ENCODE data around the gene SH3TC1.
A peak's percentile ranks its signal among the peaks of the same experiment; 100 is the strongest.

SH3TC1 gene

GRCh38 chr4:8217871-8218270, 18.8 kb downstream of the SH3TC1 start:
- no peak for DNase-seq

DNA sequence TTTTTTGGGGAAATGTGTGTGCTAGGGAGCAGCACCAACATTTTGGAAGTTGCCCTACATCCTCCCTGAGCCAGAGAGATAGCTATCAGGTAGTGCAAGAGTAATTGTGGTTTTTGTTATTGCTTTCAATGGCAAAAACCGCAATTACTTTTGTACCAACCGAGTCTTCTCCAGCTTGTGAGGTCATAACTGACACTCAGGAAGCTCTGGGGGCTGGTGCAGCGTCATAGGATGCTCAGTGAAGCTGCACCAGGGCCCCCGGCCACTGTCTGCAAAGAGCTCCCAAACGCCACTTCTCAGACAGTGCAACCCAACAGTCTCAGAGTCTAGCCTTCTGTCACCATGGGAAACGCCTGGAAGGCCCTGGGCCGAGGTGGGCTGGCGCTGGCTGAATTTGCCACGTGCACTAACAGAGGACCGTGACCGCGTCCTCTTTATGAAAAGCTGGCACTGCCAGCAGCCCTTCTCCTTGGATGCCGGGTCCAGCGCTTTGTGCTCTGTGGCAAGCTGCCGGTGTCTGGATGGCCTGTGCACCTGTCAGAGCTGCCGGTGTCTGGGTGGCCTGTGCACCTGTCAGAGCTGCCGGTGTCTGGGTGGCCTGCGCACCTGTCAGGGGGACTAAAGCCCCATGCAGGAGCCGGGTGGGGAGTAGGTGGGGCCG, 19.4 kb downstream of the SH3TC1 start:
- DNase-seq, result peak; percentile 84

GRCh38 chr4:8219236-8219635, 20.1 kb downstream of the SH3TC1 start:
- DNase-seq, result peak; percentile 18

- DNase-seq, result no peak
Observed at GRCh38 chr4:8220661-8221450, 21.8 kb downstream of the SH3TC1 start.

GRCh38 chr4:8221476-8221875, 22.4 kb downstream of the SH3TC1 start:
- no peak for DNase-seq

GRCh38 chr4:8221985-8222384, 22.9 kb downstream of the SH3TC1 start:
- no peak for DNase-seq

GRCh38 chr4:8222609-8223388, 23.7 kb downstream of the SH3TC1 start:
- no peak for DNase-seq

- DNase-seq, result no peak
Observed at GRCh38 chr4:8224267-8224974, 25.3 kb downstream of the SH3TC1 start.

- DNase-seq, result no peak
Observed at GRCh38 chr4:8224975-8225625, 26.0 kb downstream of the SH3TC1 start.

DNA sequence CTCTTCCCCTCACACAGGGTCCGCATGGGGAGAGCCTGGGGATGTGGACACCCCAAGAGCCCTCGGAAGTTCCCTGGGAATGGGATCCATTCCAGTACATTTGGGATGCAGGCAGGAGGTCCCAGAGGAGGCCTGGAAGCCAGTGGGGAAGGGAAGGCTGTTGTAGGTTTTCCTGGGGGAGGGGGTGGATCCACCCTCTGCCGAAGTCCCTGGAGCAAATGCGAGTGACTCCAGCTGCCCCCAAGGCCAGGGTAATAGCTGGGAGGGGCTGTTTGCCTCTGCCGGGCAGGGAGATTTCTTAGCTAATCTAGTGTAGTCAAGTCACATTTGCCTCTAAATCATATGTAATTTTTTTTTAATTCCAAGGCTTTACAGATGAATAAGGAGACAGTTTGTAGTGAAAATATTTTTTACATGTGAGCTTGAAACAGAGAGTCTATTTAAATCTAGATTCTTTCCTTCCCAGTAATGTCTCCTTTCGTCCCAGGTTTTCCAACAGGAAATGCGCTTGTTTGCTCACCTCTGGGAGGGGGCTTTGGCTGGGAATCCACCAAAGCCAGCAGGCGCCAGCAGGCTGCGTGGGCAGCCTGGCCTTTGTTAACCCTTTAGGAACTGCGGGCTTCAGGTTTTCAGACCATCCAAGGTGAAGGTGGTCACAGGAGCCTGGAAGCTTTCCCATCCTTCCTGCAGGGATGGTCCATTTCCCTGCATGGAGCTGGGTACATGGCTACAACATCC, 26.8 kb downstream of the SH3TC1 start:
- peak; percentile 85 for DNase-seq

GRCh38 chr4:8227201-8227770, 28.2 kb downstream of the SH3TC1 start:
- DNase-seq, result no peak

DNA sequence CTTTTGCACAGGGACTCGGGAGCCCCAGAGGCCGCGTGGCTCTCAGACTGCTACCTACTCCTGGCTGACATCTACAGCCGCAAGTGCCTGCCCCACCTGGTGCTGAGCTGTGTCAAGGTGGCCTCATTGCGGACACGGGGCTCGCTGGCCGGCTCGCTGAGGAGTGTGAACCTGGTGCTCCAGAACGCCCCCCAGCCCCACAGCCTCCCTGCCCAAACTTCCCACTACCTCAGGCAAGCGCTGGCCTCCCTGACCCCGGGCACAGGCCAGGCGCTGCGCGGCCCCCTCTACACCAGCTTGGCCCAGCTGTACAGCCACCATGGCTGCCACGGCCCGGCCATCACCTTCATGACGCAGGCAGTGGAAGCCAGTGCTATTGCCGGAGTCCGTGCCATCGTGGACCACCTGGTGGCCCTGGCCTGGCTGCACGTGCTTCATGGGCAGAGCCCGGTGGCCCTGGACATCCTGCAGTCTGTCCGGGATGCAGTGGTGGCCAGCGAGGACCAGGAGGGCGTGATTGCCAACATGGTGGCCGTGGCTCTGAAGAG, 28.8 kb downstream of the SH3TC1 start:
- no peak for DNase-seq

DNA sequence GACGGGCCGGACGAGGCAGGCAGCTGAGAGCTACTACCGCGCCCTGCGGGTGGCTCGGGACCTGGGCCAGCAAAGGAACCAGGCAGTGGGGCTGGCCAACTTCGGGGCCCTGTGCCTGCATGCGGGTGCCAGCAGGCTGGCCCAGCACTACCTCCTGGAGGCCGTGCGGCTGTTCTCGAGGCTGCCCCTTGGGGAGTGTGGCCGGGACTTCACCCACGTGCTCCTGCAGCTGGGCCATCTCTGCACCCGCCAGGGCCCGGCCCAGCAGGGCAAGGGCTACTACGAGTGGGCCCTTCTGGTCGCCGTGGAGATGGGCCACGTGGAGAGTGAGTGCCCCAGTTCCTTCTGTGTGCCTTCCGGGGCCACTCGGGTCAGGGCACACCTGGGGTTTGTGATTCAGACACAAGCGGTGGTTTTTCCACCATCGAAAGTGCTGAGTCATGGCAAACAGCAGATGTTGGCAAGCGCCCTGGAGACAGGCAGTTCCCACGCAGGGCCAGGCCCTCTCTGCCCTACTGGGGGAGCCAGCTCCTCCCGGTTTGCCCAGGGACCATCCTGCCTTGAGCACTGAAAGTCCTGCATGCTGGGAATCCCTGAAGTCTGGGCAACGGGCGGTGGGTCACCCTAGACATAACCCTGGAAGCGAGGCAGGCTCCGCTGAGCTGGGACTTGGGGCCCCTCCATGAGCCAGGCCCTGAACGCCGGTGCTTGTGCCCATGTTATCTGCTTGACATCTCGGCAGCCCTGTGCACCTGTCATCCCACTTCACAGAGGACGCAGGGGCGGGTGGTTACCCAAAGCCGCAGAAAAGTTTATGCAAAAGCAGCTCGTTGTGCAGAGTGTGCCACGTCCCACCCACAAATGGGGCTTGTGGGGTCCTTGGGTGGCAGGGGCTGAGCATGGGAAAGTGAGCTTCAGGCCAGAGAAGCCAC, 29.5 kb downstream of the SH3TC1 start:
- DNase-seq, result peak; percentile 59

DNA sequence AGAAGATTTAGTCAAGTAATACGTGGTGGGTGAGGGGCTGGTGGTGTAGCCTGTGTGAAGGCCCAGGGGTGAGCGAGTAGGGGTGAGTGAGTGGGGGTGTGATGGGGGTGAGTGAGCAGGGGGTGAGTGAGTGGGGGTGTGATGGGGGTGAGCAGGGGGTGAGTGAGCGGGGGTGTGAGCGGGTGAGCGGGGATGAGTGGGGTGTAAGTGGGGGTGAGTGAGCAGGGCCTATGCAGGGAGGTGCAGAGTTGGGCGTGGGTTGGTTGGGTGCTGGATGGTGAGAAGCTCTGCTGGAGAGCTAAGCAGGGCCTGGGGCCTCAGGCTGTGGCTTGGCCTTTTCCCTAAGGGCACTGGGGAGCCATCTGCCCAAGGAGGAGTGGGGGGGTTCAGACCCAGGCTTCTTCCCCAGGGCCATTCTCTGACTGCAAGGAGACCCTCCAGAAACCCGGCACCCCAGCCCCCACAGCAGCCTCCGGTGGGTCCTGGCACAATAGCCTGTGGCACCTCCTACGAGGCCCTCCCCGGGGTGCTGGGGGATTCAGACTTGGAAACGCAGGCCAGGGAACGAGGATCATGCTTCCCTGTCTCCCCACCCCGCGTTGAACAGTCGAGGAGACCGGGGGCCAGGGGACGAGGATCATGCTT, 30.4 kb downstream of the SH3TC1 start:
- DNase-seq, result no peak

GRCh38 chr4:8230033-8230432, 30.9 kb downstream of the SH3TC1 start:
- DNase-seq, result no peak

- DNase-seq, result no peak
Observed at GRCh38 chr4:8230891-8231290, 31.8 kb downstream of the SH3TC1 start.

DNA sequence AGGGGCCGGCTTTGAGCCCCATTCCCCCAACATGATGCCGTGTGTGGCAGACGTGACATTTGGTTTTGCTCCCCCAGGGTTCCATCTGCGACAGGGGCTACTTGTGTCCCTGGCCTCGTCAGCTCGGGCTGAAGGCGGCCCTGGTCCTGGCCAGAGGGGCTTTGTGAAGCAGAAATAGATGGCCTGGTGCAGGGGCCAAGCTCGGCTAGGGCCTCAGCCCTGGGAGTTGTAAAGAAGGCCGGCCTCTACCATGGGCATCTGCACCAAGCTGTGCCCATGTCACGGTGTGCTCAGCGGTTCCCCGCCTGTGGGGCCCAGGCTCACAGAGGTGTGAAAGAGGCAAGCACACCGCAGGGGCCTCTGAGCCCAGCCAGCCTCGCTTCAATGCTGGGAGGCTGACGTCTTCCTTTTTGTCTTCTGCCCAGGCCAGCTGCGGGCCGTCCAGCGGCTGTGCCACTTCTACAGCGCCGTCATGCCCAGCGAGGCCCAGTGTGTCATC, 32.5 kb downstream of the SH3TC1 start:
- DNase-seq, result no peak

DNA sequence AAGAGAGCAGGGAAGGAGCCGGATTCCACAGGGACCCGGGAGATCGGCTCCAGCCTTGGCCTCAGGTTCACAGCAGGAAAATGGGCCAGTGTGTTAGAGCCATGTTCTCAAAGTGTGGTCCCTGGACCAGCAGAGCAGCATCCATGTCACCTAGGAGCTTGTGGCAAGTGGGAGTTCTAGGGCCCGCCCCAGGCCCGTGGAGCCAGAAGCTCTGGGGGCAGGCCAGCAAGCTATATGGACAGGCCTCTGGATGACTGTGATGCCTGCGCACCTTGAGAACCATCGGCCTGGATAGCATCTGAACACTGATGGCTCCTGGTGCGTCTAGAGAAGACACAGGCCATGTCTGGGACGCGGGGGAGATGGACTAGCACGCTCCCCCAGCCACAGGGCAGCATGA, 33.7 kb downstream of the SH3TC1 start:
- DNase-seq, result no peak
